ENCODE results near the gene FBN2.

FBN2 gene

DNA sequence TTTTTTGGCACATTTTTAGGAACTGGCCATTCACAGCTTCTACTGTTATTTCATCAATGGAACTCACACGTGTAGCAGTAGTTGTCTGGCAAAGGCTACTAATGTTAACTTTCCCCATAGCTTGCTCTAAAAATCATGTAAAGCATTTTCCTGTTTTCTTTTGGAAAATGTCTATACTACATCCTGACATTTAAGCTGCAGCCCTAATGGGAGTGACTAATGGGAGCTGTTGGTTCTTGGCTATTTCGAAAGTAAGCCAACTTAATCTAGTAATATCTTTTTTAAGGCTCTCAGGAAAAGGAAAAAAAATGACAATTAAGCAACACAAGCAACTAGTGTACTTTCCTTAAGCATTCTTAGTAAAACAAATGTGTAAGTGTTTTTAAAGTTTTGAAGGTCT lies 285.3 kb downstream of the FBN2 start:
- DNase-seq (ENCODE audit: low read depth) = no peak

DNA sequence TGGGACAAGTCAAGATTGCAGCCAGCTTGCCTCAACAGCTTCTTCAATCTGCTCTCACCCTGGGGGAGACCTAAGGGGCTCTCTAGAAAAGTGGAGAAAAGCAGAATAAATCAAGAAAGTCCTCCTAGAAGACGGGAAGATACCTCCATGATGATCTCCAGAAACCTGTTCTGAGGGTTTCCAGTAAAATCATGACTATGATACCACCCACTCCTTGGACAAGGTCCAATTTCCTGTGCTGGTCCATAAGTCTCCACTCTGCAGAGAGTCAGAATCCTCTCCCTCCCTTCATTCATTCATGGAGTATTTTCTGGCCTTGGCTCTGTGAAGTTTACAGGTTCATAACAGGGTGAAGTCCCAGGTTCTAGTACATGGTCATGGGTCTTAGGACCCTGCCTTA lies 285.8 kb downstream of the FBN2 start:
- DNase-seq (ENCODE audit: low read depth) = no peak

DNA sequence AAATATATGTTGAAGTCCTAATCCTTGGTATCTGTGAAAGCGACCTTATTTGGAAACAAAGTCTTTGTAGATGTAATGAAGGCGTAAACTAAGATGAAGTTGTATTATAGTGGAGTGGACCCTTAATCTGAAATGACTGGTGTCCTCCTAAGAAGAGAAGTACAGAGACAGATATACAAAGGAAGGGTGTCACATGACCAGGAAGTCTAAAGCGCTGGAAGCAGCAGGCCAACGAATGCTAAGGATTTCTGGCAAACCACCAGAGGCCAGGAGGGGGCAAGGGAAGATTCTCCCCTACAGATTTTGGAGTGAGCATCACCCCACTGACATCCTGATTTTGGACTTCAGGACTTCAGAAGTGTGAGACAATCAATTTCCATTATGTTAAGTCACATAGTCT lies 292.1 kb downstream of the FBN2 start:
- DNase-seq (ENCODE audit: low read depth) = no peak

DNA sequence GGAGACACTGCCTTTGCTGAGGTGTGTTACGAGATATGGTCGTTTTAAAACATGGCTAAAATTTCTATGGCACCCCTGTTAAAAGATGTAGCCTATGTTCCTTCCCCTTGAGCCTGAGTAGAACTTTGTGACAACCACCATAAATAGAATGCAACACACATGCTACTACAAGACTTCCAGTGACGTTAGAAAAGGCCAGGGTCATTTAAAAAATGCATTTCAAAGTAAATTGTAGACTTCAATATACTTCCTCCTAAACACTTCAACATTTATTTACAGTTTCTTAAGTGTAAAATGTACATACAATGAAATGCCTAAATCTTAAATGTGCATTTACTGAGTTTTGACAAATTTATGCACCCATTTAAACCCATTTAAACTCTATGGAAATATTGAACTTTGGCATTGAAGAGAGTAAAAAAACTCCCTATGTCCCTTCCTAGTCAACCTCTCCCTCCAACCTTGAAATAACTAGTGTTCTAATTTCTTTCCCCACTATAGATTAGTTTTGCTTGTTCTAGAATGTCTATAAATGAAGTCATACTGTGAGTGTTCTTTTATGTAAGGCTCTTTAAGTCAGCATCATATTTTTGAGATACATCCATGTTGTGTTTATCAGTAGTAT lies 294.0 kb downstream of the FBN2 start:
- no peak for DNase-seq (ENCODE audit: low read depth)

DNA sequence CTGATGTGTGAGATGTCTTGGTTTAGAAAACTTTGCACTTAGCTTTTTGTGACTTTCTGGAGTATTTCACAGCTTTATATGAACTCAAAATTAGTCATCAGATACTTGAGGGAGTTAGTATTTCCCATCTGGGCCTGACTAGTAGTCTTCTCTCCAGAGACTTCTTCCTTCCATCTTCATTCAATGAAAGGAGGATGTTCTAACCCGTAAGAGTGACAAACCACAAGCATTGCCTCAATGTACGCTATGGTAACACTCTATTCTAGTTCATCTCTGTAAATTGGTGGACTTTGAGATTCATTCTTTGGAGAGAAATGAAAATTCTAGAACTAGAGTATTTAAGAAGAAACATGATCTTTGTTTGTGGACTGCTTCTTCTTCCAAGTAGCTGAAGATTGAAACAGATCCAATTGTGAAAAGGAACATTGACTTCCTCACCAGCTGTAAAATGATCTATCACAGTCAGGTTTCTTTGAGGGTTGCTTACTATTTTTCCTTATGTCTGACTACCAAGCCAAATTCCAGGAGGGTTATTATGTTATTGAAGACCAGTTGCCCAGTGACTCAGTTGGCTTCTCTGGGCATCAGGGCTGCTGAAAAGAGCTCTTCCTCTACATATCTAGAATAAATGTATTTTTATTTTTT lies 296.9 kb downstream of the FBN2 start:
- DNase-seq (ENCODE audit: low read depth) = no peak

DNA sequence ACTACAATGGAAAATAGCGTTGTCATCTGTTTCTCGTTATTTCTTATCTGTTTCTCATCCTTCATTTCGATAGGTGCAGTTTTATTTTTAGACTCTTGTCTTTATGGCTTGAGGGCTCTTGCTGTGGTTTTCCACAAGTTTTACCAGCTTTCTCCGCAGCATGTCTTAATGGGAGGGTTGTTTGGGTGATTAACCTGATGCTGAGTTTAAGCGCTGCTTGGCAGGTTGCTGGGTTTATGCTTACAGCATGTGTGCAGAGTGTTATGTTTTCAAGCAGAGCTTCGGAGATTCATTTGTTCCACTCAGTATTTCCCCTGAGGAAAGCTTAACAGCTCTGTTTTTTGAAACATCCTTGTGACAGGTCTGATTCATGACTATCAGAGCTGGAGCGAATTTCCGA lies 300.5 kb downstream of the FBN2 start:
- no peak for DNase-seq (ENCODE audit: low read depth)

DNA sequence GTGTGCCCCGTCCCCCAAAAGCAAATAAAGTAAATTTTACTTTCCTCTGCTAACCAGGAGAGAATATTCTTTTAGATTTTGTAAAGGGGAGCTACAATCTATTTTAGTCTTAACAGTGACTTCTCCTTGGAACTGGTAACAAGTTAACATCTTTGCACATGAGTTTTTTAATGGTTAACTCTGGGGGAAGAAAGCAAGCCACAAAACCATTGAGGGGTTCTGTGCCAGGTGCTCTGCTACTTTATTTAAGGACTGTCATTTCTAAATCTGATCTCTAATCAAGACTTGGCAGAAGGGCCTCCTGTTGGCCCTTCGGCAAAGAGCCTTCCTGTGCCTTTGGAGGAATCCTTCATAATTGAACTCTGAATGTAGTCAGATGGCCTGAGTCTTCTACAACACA lies 301.0 kb downstream of the FBN2 start:
- no peak for DNase-seq (ENCODE audit: low read depth)

DNA sequence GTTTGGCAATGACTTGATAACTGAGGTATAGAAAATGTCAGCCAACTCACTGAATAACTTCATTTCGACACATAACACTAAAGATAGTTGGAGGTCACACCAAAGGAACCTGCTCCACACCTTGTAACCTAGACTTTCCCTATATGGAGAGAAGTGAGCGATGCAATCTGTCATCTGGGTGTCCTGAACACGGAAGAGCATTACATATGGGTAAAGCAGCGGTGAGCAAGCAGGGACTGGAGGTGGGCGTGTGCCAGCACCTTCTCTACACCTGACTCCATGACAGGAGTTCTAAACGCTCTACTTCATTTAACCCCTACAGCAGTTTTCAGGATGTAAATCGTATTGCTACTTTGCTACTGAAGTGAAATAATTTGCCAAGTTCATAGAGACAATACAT lies 301.7 kb downstream of the FBN2 start:
- no peak for DNase-seq (ENCODE audit: low read depth)

DNA sequence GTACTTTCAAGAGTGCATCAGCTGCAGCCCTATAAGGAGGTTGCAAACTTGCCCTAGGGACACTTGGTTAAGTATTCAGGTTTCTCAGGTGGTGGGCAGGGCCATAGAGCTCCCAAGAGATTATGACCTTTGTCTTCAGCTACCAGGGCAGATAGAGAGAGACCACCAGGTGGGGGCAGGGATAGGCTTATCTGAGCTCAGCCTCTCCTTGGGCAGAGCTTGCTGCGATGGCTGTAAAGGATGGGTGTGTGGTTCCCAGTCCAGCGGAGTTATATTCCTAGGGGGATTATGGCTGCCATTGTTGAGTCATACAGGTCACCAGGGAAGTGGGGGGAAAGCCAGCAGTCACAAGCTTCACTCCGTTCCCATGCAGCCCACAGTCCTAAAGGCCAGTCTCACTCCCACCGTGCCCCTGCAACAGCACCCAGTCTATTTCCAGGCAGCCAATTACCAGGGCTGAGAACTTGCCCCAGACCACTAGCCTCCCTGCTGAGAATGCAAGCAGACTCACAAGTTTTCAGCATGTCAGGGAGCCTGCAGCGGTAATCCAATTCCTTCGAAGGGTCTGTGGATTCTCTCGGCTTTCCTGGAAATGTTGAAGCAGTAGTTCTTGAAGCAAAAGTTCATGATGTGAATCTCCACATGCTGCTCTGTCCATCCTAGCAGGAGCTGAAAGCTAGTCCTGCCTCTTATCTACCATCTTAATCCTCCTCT lies 303.0 kb downstream of the FBN2 start:
- DNase-seq (ENCODE audit: low read depth) = no peak

DNA sequence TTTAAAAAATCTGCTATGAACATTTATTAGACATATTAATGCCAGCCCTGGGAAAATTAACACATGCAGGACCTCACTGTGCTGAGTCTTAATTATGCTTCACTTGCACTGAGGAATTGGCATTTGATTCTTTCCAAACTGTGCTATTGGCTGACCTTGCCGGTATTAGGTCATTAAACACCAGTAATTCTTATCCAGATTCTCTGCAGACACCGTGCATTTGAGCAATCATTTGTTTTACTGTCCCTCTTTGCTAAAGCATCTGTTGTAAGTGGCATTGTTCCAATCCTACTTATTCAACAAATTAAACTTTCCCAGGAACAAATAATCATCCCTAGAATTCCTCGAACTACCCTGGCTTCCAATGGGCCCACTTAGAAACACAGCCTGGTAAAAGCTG lies 309.5 kb downstream of the FBN2 start:
- DNase-seq (ENCODE audit: low read depth) = no peak

DNA sequence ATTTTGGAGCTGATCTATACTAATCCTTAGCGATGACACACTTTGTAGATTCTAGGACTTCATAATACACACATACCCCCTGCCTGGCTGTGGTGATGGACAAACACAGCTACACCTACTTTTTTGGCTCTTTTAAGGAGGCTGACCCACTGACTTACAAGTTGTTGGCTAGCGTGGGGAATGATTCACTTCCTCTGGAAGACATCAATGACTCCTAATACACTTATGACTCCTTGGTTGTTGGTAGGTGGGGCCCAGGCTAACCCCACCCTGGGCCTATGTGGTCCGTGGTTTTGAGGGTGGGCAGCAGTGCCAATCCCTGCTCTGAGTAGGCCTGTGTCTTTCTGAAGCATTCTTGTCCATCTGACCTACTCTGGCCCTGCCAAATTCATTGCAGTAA lies 310.0 kb downstream of the FBN2 start:
- DNase-seq (ENCODE audit: low read depth) = no peak

DNA sequence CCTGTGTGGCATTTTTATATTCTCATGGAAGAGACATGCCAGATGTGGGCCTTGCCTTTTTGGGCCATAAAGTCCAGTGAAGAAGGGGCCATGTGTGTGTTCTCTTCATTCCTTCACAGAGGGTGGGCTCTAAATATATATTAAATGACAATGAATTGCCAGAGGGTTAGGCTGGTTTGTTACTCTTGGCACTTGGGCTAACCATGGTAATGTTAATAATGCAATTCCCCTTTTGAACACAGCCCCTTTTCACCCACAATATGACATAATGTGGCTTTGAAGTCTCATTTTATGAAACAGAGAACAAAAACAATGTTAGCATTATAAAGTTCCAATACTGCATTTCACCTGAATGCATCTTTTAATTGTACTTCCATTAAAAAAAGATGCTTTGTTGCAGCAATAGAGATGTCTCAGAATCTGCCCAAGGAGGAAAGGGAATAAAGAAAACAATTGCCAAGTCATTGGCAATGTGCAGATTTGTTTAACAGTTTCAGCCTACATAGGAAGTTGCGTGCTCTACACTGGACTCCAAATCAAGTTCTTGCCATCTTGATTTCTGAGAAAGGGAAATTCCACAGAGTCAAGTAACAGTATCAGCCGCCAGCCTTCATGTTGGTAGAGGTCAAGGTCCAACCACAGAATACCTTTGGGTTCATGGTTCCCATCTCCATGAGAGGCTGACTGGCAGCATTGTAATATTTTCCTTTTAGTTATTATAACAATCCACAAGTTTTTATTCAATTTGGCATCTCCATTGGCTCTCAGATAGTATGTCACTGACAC lies 312.6 kb downstream of the FBN2 start:
- DNase-seq (ENCODE audit: low read depth) = no peak

DNA sequence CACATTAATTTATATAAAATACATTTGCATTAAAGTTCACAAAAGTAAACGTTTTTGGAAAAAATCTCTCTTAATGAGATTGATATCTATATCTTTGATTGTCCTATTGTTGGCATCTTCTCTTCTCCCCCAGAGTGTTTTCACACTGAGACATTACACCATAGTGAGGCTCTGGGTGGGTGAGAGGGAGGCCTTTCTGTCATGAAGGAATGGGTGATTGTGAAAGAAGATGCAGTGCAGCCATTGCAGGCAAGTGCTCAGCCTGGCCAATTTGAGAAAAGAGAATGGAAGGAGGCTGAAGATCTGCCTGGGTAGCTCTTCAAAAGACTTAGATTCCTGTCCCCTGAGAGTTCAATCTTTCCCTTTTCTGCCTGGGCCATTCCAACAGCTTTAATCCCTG lies 313.7 kb downstream of the FBN2 start:
- DNase-seq (ENCODE audit: low read depth) = no peak

DNA sequence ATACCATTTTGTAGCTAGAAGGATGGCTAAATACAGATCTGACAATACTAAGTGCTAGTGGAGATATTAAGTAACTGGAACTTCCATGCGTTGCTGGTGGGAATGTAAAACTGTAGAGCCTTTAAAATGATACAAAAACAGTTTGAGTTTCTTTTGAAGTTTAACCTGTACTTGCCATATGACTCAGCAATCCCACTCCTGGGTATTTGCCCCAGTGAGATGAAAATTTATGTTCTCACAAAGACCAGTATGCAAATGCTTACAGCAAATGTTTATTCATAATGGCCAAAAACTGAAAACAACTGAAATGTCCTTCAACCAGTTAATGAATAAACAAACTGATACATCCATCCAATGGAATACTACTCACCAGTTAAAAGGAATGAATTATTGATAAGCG lies 317.2 kb downstream of the FBN2 start:
- DNase-seq (ENCODE audit: low read depth) = no peak

DNA sequence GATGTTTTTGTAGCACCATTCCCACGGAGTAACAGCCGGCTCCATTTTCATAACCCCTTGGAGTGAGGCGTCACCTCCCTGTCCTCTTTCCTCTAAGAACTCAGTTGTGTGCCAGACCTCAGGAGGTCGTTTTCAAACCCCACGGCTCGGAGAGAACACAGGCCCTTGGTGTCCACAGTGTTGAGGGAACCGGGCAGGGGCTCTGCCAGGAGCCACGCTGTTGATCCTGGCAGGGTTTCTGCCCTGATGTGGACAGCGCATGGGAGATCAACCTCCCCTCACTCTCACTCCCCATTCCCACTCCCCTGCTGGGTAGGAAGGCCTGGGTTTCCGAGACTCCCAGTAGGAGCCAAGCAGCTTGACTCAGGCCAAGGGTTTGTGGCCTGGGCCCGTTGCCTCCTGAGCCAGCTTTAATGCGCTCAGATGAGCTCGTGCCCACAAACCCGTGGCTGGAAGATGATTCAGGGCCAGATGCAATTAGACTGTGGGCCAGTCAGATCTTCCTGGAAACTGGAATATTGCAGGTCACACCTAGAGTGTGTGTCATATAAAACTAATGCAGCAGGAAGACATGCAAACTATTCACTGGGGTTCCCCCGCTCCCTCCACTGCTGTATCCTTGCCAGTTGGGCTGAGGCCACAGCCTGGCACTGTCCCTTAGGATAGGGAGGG lies 321.0 kb downstream of the FBN2 start:
- DNase-seq (ENCODE audit: low read depth) = no peak

DNA sequence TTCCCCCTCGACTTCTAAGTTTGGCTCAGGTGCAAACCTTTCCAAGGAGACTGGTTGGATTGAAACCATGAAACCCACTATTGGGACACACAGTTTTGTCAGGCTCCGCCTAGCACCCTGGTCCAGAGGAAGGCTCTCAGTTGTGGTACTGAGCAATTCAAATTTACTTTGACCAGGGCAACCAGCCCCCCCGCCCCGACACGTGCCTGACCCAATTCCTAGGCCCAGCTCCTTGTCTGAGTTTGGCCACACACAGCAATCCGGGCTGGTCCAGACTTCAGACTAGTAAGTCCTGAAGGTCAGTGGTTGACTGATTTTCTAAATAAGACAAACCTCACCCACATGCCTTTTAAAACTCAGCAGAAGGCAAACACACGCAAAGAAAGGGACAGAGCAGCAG lies 321.8 kb downstream of the FBN2 start:
- DNase-seq (ENCODE audit: low read depth) = no peak

DNA sequence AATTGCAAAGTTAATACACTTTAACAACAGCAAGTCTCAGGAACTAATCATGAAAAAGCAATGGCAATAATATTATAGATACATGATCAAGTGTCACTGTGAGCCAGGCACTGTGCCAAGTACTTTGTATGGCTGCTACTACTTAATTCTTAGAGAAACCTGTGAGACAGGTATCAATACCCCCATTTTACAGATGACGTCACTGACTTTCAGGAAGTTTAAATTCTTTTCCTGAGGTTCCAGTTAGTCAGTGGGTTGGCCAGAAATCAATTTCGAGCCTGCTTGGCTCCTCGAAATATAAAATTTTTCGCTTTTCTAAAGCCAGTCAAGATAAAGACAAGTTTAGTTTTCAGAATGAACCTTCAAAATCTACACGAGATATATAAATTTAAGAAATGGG lies 324.2 kb downstream of the FBN2 start:
- no peak for DNase-seq (ENCODE audit: low read depth)

DNA sequence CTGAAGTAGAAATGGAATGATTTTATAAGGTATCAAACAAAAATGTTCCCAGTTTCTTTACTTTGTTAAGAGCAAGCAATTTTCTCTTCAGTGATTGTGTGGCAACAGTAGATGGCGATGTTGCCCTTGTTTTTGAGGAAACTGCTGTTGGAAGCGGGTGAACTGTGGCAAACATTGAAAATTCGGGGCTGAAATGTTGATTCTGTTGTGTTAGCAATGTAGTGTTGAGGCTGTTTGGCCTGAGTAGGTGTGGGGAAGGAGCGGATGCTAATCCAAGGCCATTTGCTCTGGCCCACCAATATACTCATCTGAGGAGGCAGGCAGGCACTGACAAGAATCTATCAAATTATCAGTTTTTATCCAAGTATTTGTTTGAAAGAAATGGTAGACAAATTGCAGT lies 324.7 kb downstream of the FBN2 start:
- no peak for DNase-seq (ENCODE audit: low read depth)

DNA sequence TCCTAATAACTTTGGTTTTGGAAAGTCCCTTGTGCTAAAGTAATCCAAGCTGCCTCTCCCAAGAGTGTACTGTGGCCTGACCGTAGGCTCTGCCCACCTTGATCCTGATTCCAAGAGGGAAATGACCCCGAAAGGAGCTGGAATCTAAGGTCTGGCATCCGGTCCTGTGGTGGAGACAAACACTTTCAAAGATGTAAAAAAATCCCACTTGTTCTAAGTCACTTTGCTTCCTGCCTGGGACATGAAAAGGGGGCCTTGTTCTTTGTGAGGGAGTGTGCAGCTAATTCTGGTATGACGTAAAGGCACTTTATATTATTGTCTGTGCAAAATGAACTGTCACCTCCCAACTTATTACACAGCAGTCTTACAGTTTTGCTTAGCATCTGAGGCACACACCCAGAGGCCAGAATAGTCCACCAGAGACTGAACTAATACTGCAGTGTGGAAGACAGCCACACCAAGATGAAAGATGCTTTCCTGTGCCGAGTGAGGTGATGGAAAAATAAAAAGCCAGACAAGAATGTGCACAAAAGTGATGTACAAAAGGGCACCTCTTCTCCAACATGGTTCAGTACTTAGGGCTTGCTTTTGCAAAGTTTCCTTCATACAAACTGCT lies 325.7 kb downstream of the FBN2 start:
- DNase-seq (ENCODE audit: low read depth) = no peak

DNA sequence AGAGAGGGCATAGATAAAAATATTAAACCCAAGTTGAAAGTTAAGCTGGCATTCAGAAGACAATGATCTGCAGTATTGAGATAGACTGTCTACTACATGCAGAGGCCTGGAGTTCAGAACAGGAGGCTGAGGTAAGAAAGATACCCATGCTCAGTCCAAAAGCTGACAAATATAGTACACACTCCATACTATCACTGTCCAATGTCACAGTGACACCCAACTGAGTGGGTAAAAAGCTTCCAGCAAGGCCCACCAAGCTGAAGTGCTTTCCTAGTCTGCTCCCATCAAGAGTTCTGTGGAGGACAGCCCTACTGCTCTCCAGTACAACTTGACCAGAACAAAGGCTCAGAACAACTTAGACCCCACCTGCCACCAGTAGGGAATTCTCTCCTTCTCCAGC lies 329.6 kb downstream of the FBN2 start:
- no peak for DNase-seq (ENCODE audit: low read depth)

Data from activated T-helper 9 cell treated with anti-CD3 and anti-CD28 coated beads, Interleukin-2, amount 50 U/mL, for 16 hours (primary cell).